HepG2 (cell line): ENCODE measurements around the gene CELF5. TPM values are rescaled to one million over a fixed set of nuclear protein-coding genes. Genes with fewer than 3 reads are reported as not detected.

Source experiments
- ELF3 ChIP-seq: IDR thresholded peaks from 2 replicates; pipeline ENCODE4 v1.6.1; 2016; ENCODE audit warnings: missing genetic modification reagents, missing compliant biosample characterization
- ETV5 ChIP-seq: IDR thresholded peaks from 2 replicates; pipeline ENCODE4 v1.6.1; 2018; ENCODE audit warnings: missing biosample characterization, missing genetic modification reagents, inconsistent platforms, borderline replicate concordance
- GLMP ChIP-seq: sonication (generic); formaldehyde crosslinking; IDR thresholded peaks from 2 replicates; pipeline ENCODE4 v1.9.0; 2021; ENCODE audit warnings: missing genetic modification reagents, mild to moderate bottlenecking, borderline replicate concordance
- NR2F1 ChIP-seq, 2 experiments: fragments of 450-650 bp in 1 of 2; formaldehyde crosslinking in 1 of 2; IDR thresholded peaks; 2 replicates each; pipeline versions ENCODE4 v1.5.0 to v1.6.1; 2016 to 2020; ENCODE audit warnings: mild to moderate bottlenecking in 1 of 2, missing compliant biosample characterization in 1 of 2, missing genetic modification reagents in 1 of 2, moderate library complexity in 1 of 2
- RAD21 ChIP-seq: fragments of 450-650 bp; formaldehyde crosslinking; IDR thresholded peaks from 2 replicates; pipeline ENCODE4 v1.5.0; 2020; ENCODE audit warnings: mild to moderate bottlenecking
- RBM39 ChIP-seq: fragments of 200-400 bp; formaldehyde crosslinking; IDR thresholded peaks from one replicate; pipeline ENCODE4 v1.6.1; 2018; ENCODE audit warnings: antibody characterized with exemption, mild to moderate bottlenecking, low read depth, low read length; ENCODE audit not compliant: poor library complexity, severe bottlenecking
- SCMH1 ChIP-seq: sonication (generic); formaldehyde crosslinking; IDR thresholded peaks from 2 replicates; pipeline ENCODE4 v1.9.0; 2021; ENCODE audit warnings: missing genetic modification reagents, mild to moderate bottlenecking, borderline replicate concordance
- SOX5 ChIP-seq: IDR thresholded peaks from 2 replicates; pipeline ENCODE4 v1.6.1; 2016; ENCODE audit warnings: borderline replicate concordance
- ZFY ChIP-seq: sonication (generic); formaldehyde crosslinking; IDR thresholded peaks from 2 replicates; pipeline ENCODE4 v1.4.0; 2020; ENCODE audit warnings: missing genetic modification reagents
- ZNF10 ChIP-seq: sonication (generic); formaldehyde crosslinking; IDR thresholded peaks from 2 replicates; pipeline ENCODE4 v1.4.0; 2020; ENCODE audit warnings: mild to moderate bottlenecking, low read depth, missing genetic modification reagents, borderline replicate concordance
- ZNF274 ChIP-seq: sonication (generic); formaldehyde crosslinking; IDR thresholded peaks from 2 replicates; pipeline ENCODE4 v1.5.1; 2020; ENCODE audit warnings: mild to moderate bottlenecking, missing genetic modification reagents
- ZNF275 ChIP-seq: sonication (generic); formaldehyde crosslinking; IDR thresholded peaks from 2 replicates; pipeline ENCODE4 v1.8.0; 2022; ENCODE audit warnings: missing genetic modification reagents, mild to moderate bottlenecking, inconsistent platforms, borderline replicate concordance
- ZNF362 ChIP-seq: sonication (generic); formaldehyde crosslinking; IDR thresholded peaks from 2 replicates; pipeline ENCODE4 v1.4.0; 2020; ENCODE audit warnings: missing genetic modification reagents, mild to moderate bottlenecking, borderline replicate concordance
- ZNF616 ChIP-seq: sonication (generic); formaldehyde crosslinking; IDR thresholded peaks from 2 replicates; pipeline ENCODE4 v1.5.0; 2020; ENCODE audit warnings: low read depth, mild to moderate bottlenecking, missing genetic modification reagents
- ZNF639 ChIP-seq: conservative IDR thresholded peaks from 2 replicates; pipeline ENCODE4 v1.6.1; 2018; ENCODE audit warnings: missing genetic modification reagents
- ZNF737 ChIP-seq: sonication (generic); formaldehyde crosslinking; IDR thresholded peaks from 2 replicates; pipeline ENCODE4 v1.5.0; 2020; ENCODE audit warnings: missing genetic modification reagents, mild to moderate bottlenecking, borderline replicate concordance
- polyA plus RNA-seq, 8 experiments: library from polyadenylated mRNA; depleted of rRNA in 3 of 8; stranded (reverse) in 7 of 8; unstranded in 1 of 8; fragments of >200 nt; fragmentation: Illumina TruSeq in 4 of 8; extraction: Trizol in 4 of 8; gene quantifications; 2 replicates each; pipeline versions ENCODE4 v1.2.1 to v1.2.3, GENCODE V29; 2011 to 2016; ENCODE audit warnings: low read depth in 4 of 8, missing spikeins in 1 of 8, mixed read lengths in 1 of 8; ENCODE audit not compliant: insufficient read depth in 1 of 8
- total RNA-seq, 5 experiments: library from RNA; depleted of rRNA; stranded (reverse); fragments of >200 nt; fragmentation: Illumina TruSeq; extraction: Trizol; gene quantifications; 2 replicates each; pipeline ENCODE4 v1.2.3, GENCODE V29; 2016; ENCODE audit warnings: low read depth in 1 of 5
- TF ChIP-seq, protein P1 (sequence below): sonication (generic); formaldehyde crosslinking; IDR thresholded peaks from 2 replicates; pipeline ENCODE4 v1.4.0; 2020; ENCODE audit warnings: missing genetic modification reagents, mild to moderate bottlenecking, borderline replicate concordance
- TF ChIP-seq, protein P2 (sequence below): IDR thresholded peaks from 2 replicates; pipeline ENCODE4 v1.6.1; 2016

The CELF5 gene
- total and polyA plus RNA-seq, 2 of the 13 experiments (the other 11 are each of a cell fraction or from before 2014, with no cell fraction given): 0.31 to 0.84 TPM

DNA sequence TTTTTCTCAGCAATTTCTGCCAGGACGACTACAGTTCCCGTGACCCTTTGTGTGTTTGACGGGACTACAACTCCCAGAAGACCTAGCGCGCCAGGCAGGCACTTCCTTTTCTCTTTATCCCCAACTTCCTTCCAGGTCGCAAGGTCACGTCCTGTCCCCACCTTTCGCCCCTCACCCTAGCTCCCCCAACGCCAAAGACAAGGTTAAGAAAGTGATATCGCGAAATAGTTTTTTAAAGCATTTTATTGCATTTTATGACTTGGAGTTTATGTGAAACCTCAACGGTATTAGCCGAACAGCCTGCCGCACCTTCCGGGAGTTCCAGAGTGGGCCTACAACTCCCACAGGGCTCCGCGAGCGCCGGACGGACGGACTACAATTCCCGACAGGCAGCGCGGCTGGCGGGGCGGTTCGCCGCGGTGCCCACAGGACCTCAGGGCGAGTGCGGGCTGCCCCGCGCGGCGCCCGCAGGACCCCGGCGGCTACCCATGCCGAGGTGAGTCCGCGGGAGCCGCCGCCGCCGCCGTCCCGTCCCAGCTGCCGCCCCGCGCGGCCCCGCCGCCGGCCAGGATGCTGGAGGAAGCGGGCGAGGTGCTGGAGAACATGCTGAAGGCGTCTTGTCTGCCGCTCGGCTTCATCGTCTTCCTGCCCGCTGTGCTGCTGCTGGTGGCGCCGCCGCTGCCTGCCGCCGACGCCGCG, 38.9 kb upstream of the CELF5 start, which contains the start of gene NCLN (continued):
- TF ChIP-seq, protein P1, sequence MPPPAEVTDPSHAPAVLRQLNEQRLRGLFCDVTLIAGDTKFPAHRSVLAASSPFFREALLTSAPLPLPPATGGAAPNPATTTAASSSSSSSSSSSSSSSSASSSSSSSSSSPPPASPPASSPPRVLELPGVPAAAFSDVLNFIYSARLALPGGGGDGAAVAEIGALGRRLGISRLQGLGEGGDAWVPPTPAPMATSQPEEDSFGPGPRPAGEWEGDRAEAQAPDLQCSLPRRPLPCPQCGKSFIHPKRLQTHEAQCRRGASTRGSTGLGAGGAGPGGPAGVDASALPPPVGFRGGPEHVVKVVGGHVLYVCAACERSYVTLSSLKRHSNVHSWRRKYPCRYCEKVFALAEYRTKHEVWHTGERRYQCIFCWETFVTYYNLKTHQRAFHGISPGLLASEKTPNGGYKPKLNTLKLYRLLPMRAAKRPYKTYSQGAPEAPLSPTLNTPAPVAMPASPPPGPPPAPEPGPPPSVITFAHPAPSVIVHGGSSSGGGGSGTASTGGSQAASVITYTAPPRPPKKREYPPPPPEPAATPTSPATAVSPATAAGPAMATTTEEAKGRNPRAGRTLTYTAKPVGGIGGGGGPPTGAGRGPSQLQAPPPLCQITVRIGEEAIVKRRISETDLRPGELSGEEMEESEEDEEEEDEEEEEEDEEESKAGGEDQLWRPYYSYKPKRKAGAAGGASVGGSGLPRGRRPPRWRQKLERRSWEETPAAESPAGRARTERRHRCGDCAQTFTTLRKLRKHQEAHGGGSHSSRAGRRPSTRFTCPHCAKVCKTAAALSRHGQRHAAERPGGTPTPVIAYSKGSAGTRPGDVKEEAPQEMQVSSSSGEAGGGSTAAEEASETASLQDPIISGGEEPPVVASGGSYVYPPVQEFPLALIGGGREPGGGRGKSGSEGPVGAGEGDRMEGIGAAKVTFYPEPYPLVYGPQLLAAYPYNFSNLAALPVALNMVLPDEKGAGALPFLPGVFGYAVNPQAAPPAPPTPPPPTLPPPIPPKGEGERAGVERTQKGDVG: no peak
- TF ChIP-seq ELF3 (CRISPR knock-in tag) (no peak), NR2F1 (CRISPR knock-in tag; IDR thresholded peaks at IDR 0.05) (peak in 1 of 2 experiments; percentile 89; a peak in 3 of 4 replicates), SCMH1 (CRISPR knock-in tag) (no peak), ZNF362 (peak; percentile 31; the same call in 1 of the 2 replicates), ZNF274 (CRISPR knock-in tag) (no peak), ZNF639 (CRISPR knock-in tag) (0 out of 2 replicates have a peak, but pooled peaks have one; percentile 48), ZNF275 (CRISPR knock-in tag) (no peak; the same call in 1 of the 2 replicates), ZNF616 (CRISPR knock-in tag) (no peak), ETV5 (CRISPR knock-in tag) (no peak; the same call in 1 of the 2 replicates), ZFY (CRISPR knock-in tag) (peak; percentile 76; the same call in 1 of the 2 replicates), SOX5 (CRISPR knock-in tag) (no peak), ZNF737 (CRISPR knock-in tag) (no peak), RBM39 (peak; percentile 5), ZNF10 (CRISPR knock-in tag) (no peak), GLMP (CRISPR knock-in tag) (no peak), RAD21 (CRISPR knock-in tag) (no peak; the same call in 1 of the 2 replicates)
- TF ChIP-seq, protein P2, sequence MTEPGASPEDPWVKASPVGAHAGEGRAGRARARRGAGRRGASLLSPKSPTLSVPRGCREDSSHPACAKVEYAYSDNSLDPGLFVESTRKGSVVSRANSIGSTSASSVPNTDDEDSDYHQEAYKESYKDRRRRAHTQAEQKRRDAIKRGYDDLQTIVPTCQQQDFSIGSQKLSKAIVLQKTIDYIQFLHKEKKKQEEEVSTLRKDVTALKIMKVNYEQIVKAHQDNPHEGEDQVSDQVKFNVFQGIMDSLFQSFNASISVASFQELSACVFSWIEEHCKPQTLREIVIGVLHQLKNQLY (CRISPR knock-in tag): no peak
